H1 (cell line): Measurements from ENCODE around the gene AHI1.

ENCODE experiments used
- ATF2 ChIP-seq: IDR thresholded peaks from 2 replicates; pipeline ENCODE4 v1.6.1; 2012; ENCODE audit warnings: low read length, inconsistent platforms
- CTCF ChIP-seq, 3 experiments: IDR thresholded peaks; 1 replicate in 2 of 3; 2 replicates in 1 of 3; pipeline versions ENCODE4 v1.5.1 to v1.6.1; 2011; ENCODE audit warnings: low read length in 3 of 3, mild to moderate bottlenecking in 3 of 3, inconsistent platforms in 2 of 3, low read depth in 1 of 3, moderate library complexity in 1 of 3; ENCODE audit not compliant: insufficient read depth in 1 of 3; ENCODE audit errors: control extremely low read depth in 1 of 3
- EZH2 ChIP-seq: fragments of 200-600 bp; sonication (generic); IDR thresholded peaks from 2 replicates; pipeline ENCODE4 v1.7.1; 2012; ENCODE audit warnings: low read depth, mild to moderate bottlenecking, moderate library complexity, low read length, inconsistent platforms; ENCODE audit not compliant: severe bottlenecking
- GTF2F1 ChIP-seq: IDR thresholded peaks from 2 replicates; pipeline ENCODE4 v1.6.1; 2012; ENCODE audit warnings: low read depth, low read length, improper control_type of control experiment, borderline replicate concordance
- POLR2AphosphoS5 ChIP-seq: IDR thresholded peaks from 2 replicates; pipeline ENCODE4 v1.6.1; 2011; ENCODE audit warnings: low read depth, low read length
- RAD21 ChIP-seq, 2 experiments: IDR thresholded peaks in 1 of 2; conservative IDR thresholded peaks in 1 of 2; 2 replicates each; pipeline ENCODE4 v1.6.1; 2011; ENCODE audit warnings: low read depth in 2 of 2, low read length in 2 of 2, improper control_type of control experiment in 1 of 2, inconsistent platforms in 1 of 2, mild to moderate bottlenecking in 1 of 2, moderate library complexity in 1 of 2
- RBBP5 ChIP-seq: IDR thresholded peaks from 2 replicates; pipeline ENCODE4 v1.7.1; 2012; ENCODE audit warnings: low read depth, mild to moderate bottlenecking, inconsistent platforms, low read length, moderate library complexity, borderline replicate concordance
- SIN3A ChIP-seq, 2 experiments: IDR thresholded peaks in 1 of 2; conservative IDR thresholded peaks in 1 of 2; 2 replicates each; pipeline ENCODE4 v1.6.1; 2011 to 2012; ENCODE audit warnings: low read length in 2 of 2, improper control_type of control experiment in 1 of 2, low read depth in 1 of 2, mild to moderate bottlenecking in 1 of 2
- TEAD4 ChIP-seq: IDR thresholded peaks from 2 replicates; pipeline ENCODE4 v1.6.1; 2012; ENCODE audit warnings: low read depth, low read length, inconsistent platforms, mixed read lengths

- TF ChIP-seq CTCF (IDR thresholded peaks at IDR 0.05; ENCODE audit: control extremely low read depth in 1 of 3, insufficient read depth in 1 of 3, low read depth in 1 of 3, low read length in 3 of 3) (no peak), EZH2 (no peak), RAD21 (IDR thresholded peaks at IDR 0.05 in 1 of 2, conservative IDR thresholded peaks at IDR 0.05 in 1 of 2; ENCODE audit: low read depth in 2 of 2, low read length in 2 of 2) (no peak), SIN3A (conservative IDR thresholded peaks at IDR 0.05 in 1 of 2, IDR thresholded peaks at IDR 0.05 in 1 of 2; ENCODE audit: low read depth in 1 of 2, low read length in 2 of 2) (no peak), POLR2AphosphoS5 (no peak), TEAD4 (no peak), GTF2F1 (no peak), RBBP5 (no peak), ATF2 (no peak)
These were observed 95.2 kb downstream of the AHI1 start for GRCh38 chr6:135402311-135402710.
